ENCODE measurements around the gene MTHFD1. TPM values are rescaled to one million over a fixed set of nuclear protein-coding genes. Genes with fewer than 3 reads are reported as not detected.
A peak's percentile ranks its signal among the peaks of the same experiment; 100 is the strongest.

MTHFD1 gene
- total and polyA plus RNA-seq, 2 of the 4 experiments (the other 2 are of a cell fraction): 32.2 to 64.9 TPM

DNA sequence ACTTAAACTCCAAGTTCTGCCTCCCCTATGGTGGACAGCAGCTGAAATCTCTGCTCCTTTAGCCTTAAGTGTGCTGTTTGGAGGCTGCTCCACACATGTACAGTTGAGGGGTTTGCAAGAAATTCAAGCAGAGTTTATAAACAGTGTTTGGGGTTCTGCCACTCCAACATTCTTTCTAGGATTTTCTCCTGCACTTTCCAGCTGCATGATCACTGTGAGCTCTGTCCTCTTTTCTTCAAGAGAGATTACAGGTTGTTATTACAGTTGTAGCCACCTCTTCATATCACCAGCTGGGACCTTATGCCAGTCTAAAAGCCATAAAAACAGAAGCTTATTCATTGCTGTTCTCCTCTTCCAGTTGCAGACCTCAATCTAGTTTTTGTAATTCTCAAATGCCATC is 107.1 kb downstream of the MTHFD1 start:
- Histone ChIP-seq H3K9me1 (ENCODE audit: insufficient read depth, low read length) (no peaks in the 10 kb centered on the region; the same call in none of the 2 replicates), H2BK20ac (ENCODE audit: low read depth, low read length) (no peak overlapping the region), H2BK15ac (ENCODE audit: low read depth, low read length) (no peak overlapping the region), H2BK120ac (ENCODE audit: low read depth, low read length) (no peak overlapping the region), H4K91ac (ENCODE audit: insufficient read depth, low read depth, low read length) (no peak overlapping the region), H3K4me3 (ENCODE audit: insufficient read depth, low read depth, low read length) (no peak overlapping the region), H3K4me2 (ENCODE audit: low read depth, low read length) (no peak overlapping the region), H2AFZ (replicated peaks; ENCODE audit: low read length, poor library complexity) (no peak overlapping the region), H3K9me3 (ENCODE audit: control insufficient read depth, insufficient read depth, low read length) (no peaks in the 10 kb centered on the region), H2BK5ac (ENCODE audit: low read depth, low read length, poor library complexity, severe bottlenecking) (no peak overlapping the region), H3K36me3 (ENCODE audit: control insufficient read depth, insufficient read depth, low read length) (no peaks in the 10 kb centered on the region), H3K18ac (ENCODE audit: low read depth, low read length) (no peak overlapping the region), H4K20me1 (ENCODE audit: insufficient read depth, low read length) (no peaks in the 10 kb centered on the region), H3K79me1 (ENCODE audit: low read depth in 1 of 2, low read length in 2 of 2) (peaks cover 5 to 26% of the 10 kb centered on the region in 2 experiments), H3K14ac (replicated peaks; ENCODE audit: low read depth, low read length) (no peak overlapping the region), H3K27me3 (ENCODE audit: control insufficient read depth, insufficient read depth, low read length) (no peaks in the 10 kb centered on the region), H2AK5ac (ENCODE audit: low read depth, low read length) (no peak overlapping the region), H3K56ac (ENCODE audit: extremely low read depth, insufficient read depth, low read length) (no peak overlapping the region), H2AK9ac (replicated peaks; ENCODE audit: low read depth, low read length, poor library complexity) (no peak overlapping the region), H4K5ac (ENCODE audit: low read depth, low read length) (no peak overlapping the region), H4K8ac (ENCODE audit: low read depth in 2 of 2, low read length in 2 of 2) (no peak overlapping the region), H3K9ac (ENCODE audit: low read depth, low read length) (no peak overlapping the region), H3K23ac (ENCODE audit: low read depth, low read length) (no peak overlapping the region), H3K27ac (ENCODE audit: insufficient read depth, low read length) (no peak overlapping the region), H3K4me1 (ENCODE audit: control insufficient read depth, insufficient read depth, low read length) (no peaks in the 10 kb centered on the region; the same call in 1 of the 2 replicates), H3K4ac (ENCODE audit: low read depth, low read length) (no peak overlapping the region)
- ATAC-seq (ENCODE audit: low read depth) (peak; percentile 27; the same call in 1 of the 2 replicates), DNase-seq (no peak)
- TF ChIP-seq USF2 (IDR thresholded peaks at IDR 0.05; ENCODE audit: low read depth, low read length) (no peak), ELK1 (IDR thresholded peaks at IDR 0.05; ENCODE audit: borderline replicate concordance, low read depth, low read length) (no peak), CEBPB (IDR thresholded peaks at IDR 0.05; ENCODE audit: low read depth, low read length) (no peak), SMC3 (IDR thresholded peaks at IDR 0.05; ENCODE audit: low read depth, low read length) (no peak), RCOR1 (IDR thresholded peaks at IDR 0.05; ENCODE audit: insufficient replicate concordance, low read length) (no peak), NFE2L2 (IDR thresholded peaks at IDR 0.05; ENCODE audit: low read depth, low read length) (no peak)
- in situ Hi-C loops (cut with MboI; ENCODE audit: low sequenced_read_pairs) (loop anchor here (25.0 kb wide), 1 partner anchor 483 kb away; no protein-coding TSS in a partner anchor), intact Hi-C loops (cut with micrococcal nuclease) (no loop called here), dilution Hi-C loops (cut with HindIII; ENCODE audit: low sequenced_read_pairs, unreplicated experiment) (no loop called here)
- BruUV-seq (replicated peaks): no TSS peak
- CTCF ChIA-PET: interaction anchor here (0.6 kb wide), 1 partner anchor 16 kb away, joined by 3 read pairs; no protein-coding TSS in a partner anchor
- POLR2A ChIA-PET (ENCODE audit: unreplicated experiment): no interaction called here

All from IMR-90 (cell line).